ENCODE measurements around the gene NFATC2.

The NFATC2 gene

GRCh38 chr20:51490635-51491034 lies 51.9 kb downstream of the NFATC2 start:
- H4K20me1 ChIP-seq (ENCODE audit: low read depth, low read length) = no peaks in the 10 kb centered on the region
- TF ChIP-seq EZH2phosphoT487 (conservative IDR thresholded peaks at IDR 0.05; ENCODE audit: low read length) (no peak), CTCF (IDR thresholded peaks at IDR 0.05; ENCODE audit: insufficient read depth, low read length, poor library complexity, severe bottlenecking) (no peak)
- H3K9me2 ChIP-seq (replicated peaks; ENCODE audit: insufficient read depth, low read length) = no peaks in the 10 kb centered on the region
- H2AFZ ChIP-seq (ENCODE audit: low read depth, low read length, severe bottlenecking) = no peak overlapping the region
- no peak overlapping the region for H3K4me2 ChIP-seq (ENCODE audit: low read depth, low read length, poor library complexity, severe bottlenecking)
- H3K79me2 ChIP-seq (ENCODE audit: insufficient read depth, low read length) = peaks cover under 1% of the 10 kb centered on the region; the same call in 1 of the 2 replicates
- H3K9me3 ChIP-seq (ENCODE audit: insufficient read depth, low read length) = no peaks in the 10 kb centered on the region
- no peak overlapping the region for H3K4me3 ChIP-seq (ENCODE audit: insufficient read depth, low read length, poor library complexity, severe bottlenecking)
- no peaks in the 10 kb centered on the region for H3K27me3 ChIP-seq (ENCODE audit: low read length)
- no peaks in the 10 kb centered on the region for H3K36me3 ChIP-seq (ENCODE audit: low read length)
- H3K9ac ChIP-seq (ENCODE audit: low read length) = no peak overlapping the region
- no peak overlapping the region for H3K27ac ChIP-seq (ENCODE audit: low read depth, low read length)
- H3F3A ChIP-seq (ENCODE audit: insufficient read depth) = no peaks in the 10 kb centered on the region

- H3K79me2 ChIP-seq (ENCODE audit: insufficient read depth, low read length) = no peaks in the 10 kb centered on the region; the same call in 1 of the 2 replicates
- no peaks in the 10 kb centered on the region for H3K27me3 ChIP-seq (ENCODE audit: low read length)
- TF ChIP-seq CTCF (IDR thresholded peaks at IDR 0.05; ENCODE audit: insufficient read depth, low read length, poor library complexity, severe bottlenecking) = no peak
- TF ChIP-seq EZH2phosphoT487 (conservative IDR thresholded peaks at IDR 0.05; ENCODE audit: low read length) = no peak
- H3K4me3 ChIP-seq (ENCODE audit: insufficient read depth, low read length, poor library complexity, severe bottlenecking) = no peak overlapping the region
- H3K9me3 ChIP-seq (ENCODE audit: insufficient read depth, low read length) = no peaks in the 10 kb centered on the region
- H3K9ac ChIP-seq (ENCODE audit: low read length) = no peak overlapping the region
- H4K20me1 ChIP-seq (ENCODE audit: low read depth, low read length) = no peaks in the 10 kb centered on the region
- H2AFZ ChIP-seq (ENCODE audit: low read depth, low read length, severe bottlenecking) = no peak overlapping the region
- H3K9me2 ChIP-seq (replicated peaks; ENCODE audit: insufficient read depth, low read length) = no peaks in the 10 kb centered on the region
- H3K4me2 ChIP-seq (ENCODE audit: low read depth, low read length, poor library complexity, severe bottlenecking) = no peak overlapping the region
- H3K36me3 ChIP-seq (ENCODE audit: low read length) = no peaks in the 10 kb centered on the region
- H3F3A ChIP-seq (ENCODE audit: insufficient read depth) = no peaks in the 10 kb centered on the region
- H3K27ac ChIP-seq (ENCODE audit: low read depth, low read length) = no peak overlapping the region
Observed at GRCh38 chr20:51489611-51490010, 52.9 kb downstream of the NFATC2 start.

- Histone ChIP-seq H3K27ac (ENCODE audit: low read depth, low read length) (no peak overlapping the region), H4K20me1 (ENCODE audit: low read depth, low read length) (no peaks in the 10 kb centered on the region), H3K9me2 (replicated peaks; ENCODE audit: insufficient read depth, low read length) (no peaks in the 10 kb centered on the region), H3K9ac (ENCODE audit: low read length) (no peak overlapping the region), H3K4me3 (ENCODE audit: insufficient read depth, low read length, poor library complexity, severe bottlenecking) (no peak overlapping the region), H3K9me3 (ENCODE audit: insufficient read depth, low read length) (no peaks in the 10 kb centered on the region), H3K79me2 (ENCODE audit: insufficient read depth, low read length) (no peaks in the 10 kb centered on the region; the same call in 1 of the 2 replicates), H3F3A (ENCODE audit: insufficient read depth) (no peaks in the 10 kb centered on the region), H3K27me3 (ENCODE audit: low read length) (no peaks in the 10 kb centered on the region), H2AFZ (ENCODE audit: low read depth, low read length, severe bottlenecking) (no peak overlapping the region), H3K4me2 (ENCODE audit: low read depth, low read length, poor library complexity, severe bottlenecking) (no peak overlapping the region), H3K36me3 (ENCODE audit: low read length) (no peaks in the 10 kb centered on the region)
- TF ChIP-seq EZH2phosphoT487 (conservative IDR thresholded peaks at IDR 0.05; ENCODE audit: low read length) = no peak
- no peak for TF ChIP-seq CTCF (IDR thresholded peaks at IDR 0.05; ENCODE audit: insufficient read depth, low read length, poor library complexity, severe bottlenecking)
Observed at GRCh38 chr20:51488331-51488730, 54.2 kb downstream of the NFATC2 start.

All from SU-DHL-6 (cell line).